HCT116 (cell line): ENCODE results near the gene NLN. TPM values are rescaled to one million over a fixed set of nuclear protein-coding genes. Genes with fewer than 3 reads are reported as not detected.

Experiments
- ATAC-seq: fragments of 200-7000 bp; cut with Tn5 transposase; 2 replicates; pipeline ENCODE4 v1.9.1; 2020; ENCODE audit warnings: mild to moderate bottlenecking, moderate library complexity
- BruUV-seq: library from RNA; stranded (reverse); fragments of 400-500 nt; replicated peaks from 2 replicates; lab custom pipeline; 2021; lab: Mats Ljungman, UMichigan
- CTCF ChIA-PET: fragments of 300-600 bp; sonication (Branson Sonifier 250); formaldehyde crosslinking; loops from one replicate; lab custom pipeline; 2021; ENCODE audit warnings: antibody characterized with exemption; lab: Charles Lee
- POLR2A ChIA-PET: fragments of 300-600, 350-600 bp; sonication (Branson Sonifier 250); formaldehyde crosslinking; loops from one replicate; lab custom pipeline; 2021; ENCODE audit warnings: antibody characterized with exemption; lab: Charles Lee
- RAD21 ChIA-PET, 2 experiments: fragments of 300-600 bp; sonication (Branson Sonifier 250); formaldehyde crosslinking; loops; one replicate each; lab custom pipeline; 2023; ENCODE audit warnings: low total read pairs in 2 of 2; ENCODE audit not compliant: uncharacterized antibody in 2 of 2, unreplicated experiment in 2 of 2, low non-redundant PET in 1 of 2; lab: Charles Lee
- DNase-seq: peaks from one replicate; pipeline ENCODE4 v3.0.0-alpha.2; 2010; ENCODE audit warnings: low read depth, low spot score
- H2AFZ ChIP-seq: fragments of 200-600 bp; shearing (Covaris generic), sonication (generic); 2 replicates; pipeline ENCODE4 v1.6.1; 2017; ENCODE audit warnings: low read depth, mixed run types, mixed read lengths, antibody characterized with exemption, low read length; ENCODE audit not compliant: poor library complexity, severe bottlenecking
- H3K27ac ChIP-seq: 2 replicates; pipeline ENCODE4 v1.5.1; 2012; ENCODE audit warnings: low read depth, low read length
- H3K27me3 ChIP-seq: fragments of 200-600 bp; sonication (generic); 2 replicates; pipeline ENCODE4 v1.6.1; 2016; ENCODE audit warnings: mixed run types, low read length, mixed read lengths; ENCODE audit not compliant: insufficient read depth
- H3K36me3 ChIP-seq, 2 experiments: fragments of 200-500 bp in 1 of 2; fragments of 200-600 bp in 1 of 2; sonication (Bioruptor generic) in 1 of 2; sonication (generic) in 1 of 2; 2 replicates each; pipeline versions ENCODE4 v1.5.1 to v1.6.1; 2014 to 2016; ENCODE audit warnings: low read length in 2 of 2, inconsistent platforms in 1 of 2, mixed read lengths in 1 of 2, mixed run types in 1 of 2; ENCODE audit not compliant: insufficient read depth in 2 of 2, control insufficient read depth in 1 of 2
- H3K4me1 ChIP-seq, 2 experiments: fragments of 200-600 bp in 1 of 2; sonication (generic) in 1 of 2; 2 replicates each; pipeline versions ENCODE4 v1.5.1 to v1.6.1; 2012 to 2017; ENCODE audit warnings: low read length in 2 of 2, inconsistent platforms in 1 of 2, mild to moderate bottlenecking in 1 of 2, mixed read lengths in 1 of 2, mixed run types in 1 of 2, moderate library complexity in 1 of 2; ENCODE audit not compliant: insufficient read depth in 2 of 2, control insufficient read depth in 1 of 2
- H3K4me2 ChIP-seq: fragments of 200-600 bp; sonication (generic); 2 replicates; pipeline ENCODE4 v1.6.1; 2017; ENCODE audit warnings: mixed run types, low read length, mixed read lengths
- H3K4me3 ChIP-seq, 2 experiments: fragments of 200-600 bp in 1 of 2; sonication (generic) in 1 of 2; replicated peaks in 1 of 2; 2 replicates each; pipeline ENCODE4 v1.5.1; 2011 to 2016; ENCODE audit warnings: low read length in 2 of 2, control low read depth in 1 of 2, low read depth in 1 of 2, mild to moderate bottlenecking in 1 of 2, mixed read lengths in 1 of 2, mixed run types in 1 of 2
- H3K79me2 ChIP-seq: fragments of 200-600 bp; sonication (generic); 2 replicates; pipeline ENCODE4 v1.6.1; 2017; ENCODE audit warnings: mild to moderate bottlenecking, mixed run types, low read length, moderate library complexity, mixed read lengths; ENCODE audit not compliant: insufficient read depth
- H3K9ac ChIP-seq: fragments of 200-600 bp; sonication (generic); 2 replicates; pipeline ENCODE4 v1.6.1; 2016; ENCODE audit warnings: low read length, mixed read lengths
- H3K9me2 ChIP-seq: fragments of 200-600 bp; sonication (generic), shearing (Covaris generic); 2 replicates; pipeline ENCODE4 v1.6.1; 2017; ENCODE audit warnings: mixed run types, mild to moderate bottlenecking, moderate library complexity; ENCODE audit not compliant: insufficient read depth
- H3K9me3 ChIP-seq, 2 experiments: fragments of 200-500 bp in 1 of 2; fragments of 200-600 bp in 1 of 2; sonication (Bioruptor generic) in 1 of 2; sonication (generic) in 1 of 2; 2 replicates each; pipeline ENCODE4 v1.6.1; 2014 to 2017; ENCODE audit warnings: low read length in 2 of 2, mixed read lengths in 2 of 2, inconsistent platforms in 1 of 2, low read depth in 1 of 2, mild to moderate bottlenecking in 1 of 2, mixed run types in 1 of 2, moderate library complexity in 1 of 2; ENCODE audit not compliant: control insufficient read depth in 1 of 2, insufficient read depth in 1 of 2
- H4K20me1 ChIP-seq: fragments of 200-600 bp; sonication (generic), shearing (Covaris generic); 2 replicates; pipeline ENCODE4 v1.6.1; 2017; ENCODE audit warnings: mixed run types, mild to moderate bottlenecking, moderate library complexity; ENCODE audit not compliant: insufficient read depth
- ATF3 ChIP-seq: IDR thresholded peaks from 2 replicates; pipeline ENCODE4 v1.6.1; 2012
- CBX3 ChIP-seq: IDR thresholded peaks from 2 replicates; pipeline ENCODE4 v1.6.1; 2012; ENCODE audit warnings: low read depth
- CEBPB ChIP-seq: IDR thresholded peaks from 2 replicates; pipeline ENCODE4 v1.6.1; 2012; ENCODE audit warnings: low read depth
- JUND ChIP-seq: IDR thresholded peaks from 2 replicates; pipeline ENCODE4 v1.6.1; 2012
- MAX ChIP-seq: IDR thresholded peaks from 2 replicates; pipeline ENCODE4 v1.6.1; 2012
- POLR2A ChIP-seq: IDR thresholded peaks from 2 replicates; pipeline ENCODE4 v1.7.0; 2011; ENCODE audit warnings: borderline replicate concordance; ENCODE audit not compliant: insufficient read depth, insufficient read length; ENCODE audit errors: extremely low read depth
- RAD21 ChIP-seq: IDR thresholded peaks from 2 replicates; pipeline ENCODE4 v1.6.1; 2012; ENCODE audit warnings: low read depth, mild to moderate bottlenecking
- SRF ChIP-seq: IDR thresholded peaks from 2 replicates; pipeline ENCODE4 v1.6.1; 2012; ENCODE audit warnings: low read depth
- TCF7L2 ChIP-seq: IDR thresholded peaks from 2 replicates; pipeline ENCODE4 v1.7.0; 2011; ENCODE audit warnings: borderline replicate concordance, inconsistent platforms; ENCODE audit not compliant: insufficient read depth, insufficient read length; ENCODE audit errors: extremely low read depth
- YY1 ChIP-seq: IDR thresholded peaks from 2 replicates; pipeline ENCODE4 v1.6.1; 2011; ENCODE audit warnings: low read length, low read depth, moderate library complexity, mild to moderate bottlenecking; ENCODE audit not compliant: insufficient replicate concordance; ENCODE audit errors: extremely low read depth
- intact Hi-C: fragments of 100-400 bp; cut with micrococcal nuclease; formaldehyde crosslinking; loops from 2 replicates; pipeline ENCODE4 v1.10.0; 2022
- total RNA-seq: library from RNA; stranded (reverse); gene quantifications from one replicate; pipeline ENCODE4 v1.2.1, GENCODE V29; 2021; ENCODE audit not compliant: unreplicated experiment

NLN gene
- total RNA-seq, 1 experiment from 2014 or later: 67.6 TPM

- no TSS peak for BruUV-seq
- CTCF ChIA-PET: no interaction called here
- no peak overlapping the region for H3K4me2 ChIP-seq
Observed at GRCh38 chr5:65796751-65797316, 74.8 kb downstream of the NLN start.

GRCh38 chr5:65797481-65797880, 75.5 kb downstream of the NLN start:
- ChIA-PET RAD21 (no interaction called here), POLR2A (no interaction called here), CTCF (no interaction called here)
- Histone ChIP-seq H3K27ac (no peak overlapping the region), H3K4me2 (no peak overlapping the region), H3K9me2 (no peaks in the 10 kb centered on the region), H3K79me2 (no peaks in the 10 kb centered on the region), H2AFZ (no peak overlapping the region), H4K20me1 (no peaks in the 10 kb centered on the region), H3K36me3 (peaks cover 2 to 4% of the 10 kb centered on the region in 2 experiments; a peak in 1 of 4 replicates), H3K27me3 (no peaks in the 10 kb centered on the region), H3K4me1 (no peaks in the 10 kb centered on the region), H3K4me3 (no peak overlapping the region), H3K9me3 (peaks cover 0 to 5% of the 10 kb centered on the region in 2 experiments; a peak in 1 of 4 replicates), H3K9ac (no peak overlapping the region)
- intact Hi-C loops: no loop called here
- TF ChIP-seq POLR2A (no peak), CEBPB (no peak), RAD21 (no peak), SRF (no peak), YY1 (no peak)
- BruUV-seq: no TSS peak
- no peak for ATAC-seq
- DNase-seq: no peak

More at GRCh38 chr5:65796751-65797316, 74.8 kb downstream of the NLN start:
- RAD21 ChIA-PET: no interaction called here
- no peak overlapping the region for H3K27ac ChIP-seq
- H3K4me1 ChIP-seq: no peaks in the 10 kb centered on the region
- no peaks in the 10 kb centered on the region for H4K20me1 ChIP-seq
- no peak for ATAC-seq
- peaks cover 0 to under 1% of the 10 kb centered on the region in 2 experiments; a peak in 1 of 4 replicates for H3K9me3 ChIP-seq
- no peak for DNase-seq
- no peaks in the 10 kb centered on the region for H3K27me3 ChIP-seq
- no peaks in the 10 kb centered on the region for H3K79me2 ChIP-seq
- intact Hi-C loops: no loop called here
- no peaks in the 10 kb centered on the region for H3K9me2 ChIP-seq
- 0 out of 4 replicates have a peak, but pooled peaks cover 0 to 2% of the 10 kb centered on the region in 2 experiments for H3K36me3 ChIP-seq
- no peak overlapping the region for H3K9ac ChIP-seq
- TF ChIP-seq RAD21 (no peak), TCF7L2 (no peak), MAX (no peak), JUND (no peak), ATF3 (no peak), CBX3 (no peak)
- TF ChIP-seq, all 23 proteins: peak for 0
- POLR2A ChIA-PET: no interaction called here
- Histone ChIP-seq H3K4me3 (no peak overlapping the region), H2AFZ (no peak overlapping the region)
